AG09309 (cell line): ENCODE data around the gene ARL3.

ENCODE experiments used
- DNase-seq: peaks from one replicate; pipeline ENCODE4 v3.0.0-alpha.2; 2010; ENCODE audit warnings: low read depth
- H3K4me3 ChIP-seq: 2 replicates; pipeline ENCODE4 v1.5.1; 2011; ENCODE audit warnings: mild to moderate bottlenecking, low read depth, low read length, moderate library complexity; ENCODE audit not compliant: control insufficient read depth
- CTCF ChIP-seq: IDR thresholded peaks from 2 replicates; pipeline ENCODE4 v1.5.1; 2011; ENCODE audit warnings: mild to moderate bottlenecking, low read depth, low read length, inconsistent platforms; ENCODE audit not compliant: insufficient read depth, control insufficient read depth; ENCODE audit errors: missing control alignments

Gene ARL3

GRCh38 chr10:102735065-102735562 is 20.9 kb upstream of the ARL3 start:
- no peak for DNase-seq
- H3K4me3 ChIP-seq = no peak overlapping the region
- TF ChIP-seq CTCF = no peak

- no peak overlapping the region for H3K4me3 ChIP-seq
- DNase-seq = no peak
- no peak for TF ChIP-seq CTCF
These were observed 18.5 kb upstream of the ARL3 start for GRCh38 chr10:102732661-102733060.

DNA sequence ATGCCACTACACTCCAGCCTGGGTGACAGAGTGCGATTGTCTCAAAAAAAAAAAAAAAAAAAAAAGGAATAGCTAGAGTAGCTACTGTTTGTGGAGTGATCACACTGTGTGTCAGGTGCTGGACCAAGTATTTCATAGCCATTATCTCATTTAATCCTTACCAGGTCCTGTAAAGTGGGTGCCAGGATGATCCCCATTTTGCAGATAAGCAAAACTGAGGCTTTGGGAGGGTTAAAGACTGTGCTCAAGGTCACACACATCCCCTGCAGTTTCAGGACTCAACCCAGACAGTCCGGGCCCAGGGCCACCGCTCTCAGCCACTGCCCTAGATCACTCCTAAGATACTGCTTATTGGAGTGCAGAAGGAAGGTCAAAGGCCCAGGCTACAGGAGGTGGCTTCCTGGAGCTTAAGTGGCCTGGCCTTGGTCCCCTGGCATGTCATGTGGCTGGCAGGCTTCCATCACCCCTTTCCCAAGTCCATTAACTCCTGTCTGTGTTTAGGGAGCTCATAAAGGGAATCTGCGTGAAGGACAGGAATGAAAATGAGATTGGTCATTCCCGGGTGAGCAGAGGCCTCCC is 17.1 kb upstream of the ARL3 start:
- H3K4me3 ChIP-seq = no peak overlapping the region
- no peak for TF ChIP-seq CTCF
- no peak for DNase-seq

DNA sequence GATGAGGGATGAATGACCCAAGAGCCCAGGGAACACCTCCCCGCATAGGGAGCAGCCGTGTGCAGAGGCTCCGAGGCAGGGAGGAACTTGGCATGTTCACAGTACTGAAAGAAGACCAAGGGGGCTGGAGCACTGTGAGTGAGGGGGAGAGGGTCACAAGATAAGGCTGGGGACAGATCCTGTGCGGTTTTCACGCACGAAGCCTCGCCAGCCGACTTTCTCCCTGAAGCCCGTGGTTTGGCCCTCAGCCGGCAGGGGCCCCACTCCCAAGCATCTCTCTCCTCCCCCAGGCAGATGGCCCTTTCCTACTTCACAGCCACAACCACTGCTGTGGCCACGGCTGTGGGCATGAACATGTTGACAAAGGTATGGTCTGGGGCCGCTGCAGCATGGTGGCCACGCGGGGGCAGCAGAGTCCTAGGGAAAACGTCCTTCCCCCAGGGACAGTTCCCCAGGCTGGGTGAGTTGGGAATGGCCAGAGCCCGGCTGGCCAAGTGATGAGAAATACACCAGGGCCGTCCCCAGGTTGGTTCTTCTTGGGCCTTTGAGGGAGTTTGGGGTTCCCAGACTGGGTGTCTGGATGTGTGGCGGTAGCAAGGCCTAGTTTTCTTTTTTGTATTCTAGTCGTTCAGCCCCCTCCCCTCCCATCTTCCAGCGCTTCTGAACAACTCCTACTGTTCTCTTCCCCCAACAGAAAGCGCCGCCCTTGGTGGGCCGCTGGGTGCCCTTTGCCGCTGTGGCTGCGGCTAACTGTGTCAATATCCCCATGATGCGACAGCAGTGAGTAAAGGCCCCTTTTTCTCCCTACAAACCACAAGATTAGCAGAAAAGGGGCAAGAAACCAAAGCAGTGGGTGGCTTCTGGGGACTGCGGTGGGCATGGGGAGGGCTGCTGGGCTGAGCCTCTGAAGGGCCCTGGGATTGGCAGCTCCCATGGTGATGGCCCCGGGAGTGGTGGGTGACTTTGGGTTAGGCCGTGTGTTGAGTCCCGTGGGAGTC is 15.1 kb upstream of the ARL3 start:
- no peak overlapping the region for H3K4me3 ChIP-seq
- peak; percentile 96 for TF ChIP-seq CTCF
- no peak for DNase-seq

DNA sequence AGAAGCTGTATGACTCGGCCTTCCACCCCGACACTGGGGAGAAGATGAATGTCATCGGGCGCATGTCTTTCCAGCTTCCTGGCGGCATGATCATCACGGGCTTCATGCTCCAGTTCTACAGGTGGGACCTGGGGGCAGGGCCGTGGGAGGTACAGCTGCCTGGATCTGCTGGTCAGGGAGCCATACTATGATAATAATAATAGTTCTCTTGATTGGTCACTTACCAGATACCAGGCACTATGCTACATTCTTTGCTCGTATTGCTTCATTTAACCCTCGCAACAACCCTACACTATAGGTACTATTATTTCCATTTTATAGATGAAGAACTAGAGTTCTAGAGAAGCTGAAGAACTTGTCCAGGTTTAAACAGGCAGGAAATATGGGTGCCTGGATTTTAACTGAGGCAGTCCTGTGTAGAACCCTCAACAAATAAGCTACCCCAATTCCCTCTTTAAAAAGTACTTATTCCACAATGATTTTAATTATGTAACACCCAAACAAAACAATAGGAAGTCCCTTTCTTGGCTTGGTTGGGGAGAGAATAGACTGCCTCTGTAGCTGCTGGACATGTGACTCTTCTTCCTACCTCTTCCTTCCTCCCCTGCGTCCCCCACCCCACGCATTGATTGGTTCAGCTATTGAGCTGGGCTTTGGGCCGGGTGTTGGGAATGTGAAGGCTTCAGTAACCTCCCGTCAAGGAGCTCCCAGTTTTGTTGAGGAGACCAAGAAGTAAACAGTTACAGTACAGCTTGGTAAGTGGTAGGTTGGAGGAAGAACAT is 13.0 kb upstream of the ARL3 start:
- no peak for TF ChIP-seq CTCF
- no peak overlapping the region for H3K4me3 ChIP-seq
- no peak for DNase-seq

GRCh38 chr10:102726274-102726673 is 12.1 kb upstream of the ARL3 start:
- no peak for TF ChIP-seq CTCF
- no peak for DNase-seq

More at GRCh38 chr10:102726274-102726673, 12.1 kb upstream of the ARL3 start:
- no peak overlapping the region for H3K4me3 ChIP-seq
